ENCODE results near the gene FIGN.

Gene FIGN

DNA sequence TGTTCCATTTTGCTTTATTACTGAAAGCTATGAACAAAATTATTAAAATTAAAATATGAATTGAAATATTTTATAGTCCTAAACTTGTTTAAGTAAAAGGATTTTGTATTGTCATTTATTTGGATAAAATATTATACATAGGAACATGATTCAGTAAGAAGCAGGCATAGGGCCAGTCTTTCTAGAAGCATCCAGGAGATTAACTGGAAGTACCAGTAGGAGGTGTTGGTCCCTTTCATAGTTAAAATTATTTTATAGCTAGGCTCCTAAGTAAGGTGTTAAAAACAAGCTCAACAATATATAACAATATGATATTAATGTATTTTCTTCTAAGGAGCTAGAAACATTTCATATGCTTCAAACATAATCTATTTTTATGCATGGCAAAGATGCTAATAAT is 43.7 kb downstream of the FIGN start:
- Histone ChIP-seq H3K27ac (ENCODE audit: low read length) (no peak overlapping the region), H3K4me3 (ENCODE audit: low read length) (no peak overlapping the region), H3K36me3 (replicated peaks; ENCODE audit: low read depth, low read length) (no peaks in the 10 kb centered on the region), H3K4me2 (ENCODE audit: low read length) (no peak overlapping the region), H3K9ac (ENCODE audit: low read length) (no peak overlapping the region), H3K79me2 (ENCODE audit: low read length) (no peaks in the 10 kb centered on the region), H2AFZ (ENCODE audit: low read depth, low read length) (no peak overlapping the region), H4K20me1 (ENCODE audit: insufficient read depth, low read length) (no peaks in the 10 kb centered on the region), H3K4me1 (ENCODE audit: low read length) (peaks cover 9% of the 10 kb centered on the region), H3K9me3 (ENCODE audit: insufficient read depth, low read length) (no peaks in the 10 kb centered on the region), H3K27me3 (ENCODE audit: low read depth, low read length) (no peaks in the 10 kb centered on the region)
- TF ChIP-seq EZH2phosphoT487 (IDR thresholded peaks at IDR 0.05; ENCODE audit: low read depth) (no peak), CTCF (IDR thresholded peaks at IDR 0.05; ENCODE audit: low read depth, low read length) (no peak)

DNA sequence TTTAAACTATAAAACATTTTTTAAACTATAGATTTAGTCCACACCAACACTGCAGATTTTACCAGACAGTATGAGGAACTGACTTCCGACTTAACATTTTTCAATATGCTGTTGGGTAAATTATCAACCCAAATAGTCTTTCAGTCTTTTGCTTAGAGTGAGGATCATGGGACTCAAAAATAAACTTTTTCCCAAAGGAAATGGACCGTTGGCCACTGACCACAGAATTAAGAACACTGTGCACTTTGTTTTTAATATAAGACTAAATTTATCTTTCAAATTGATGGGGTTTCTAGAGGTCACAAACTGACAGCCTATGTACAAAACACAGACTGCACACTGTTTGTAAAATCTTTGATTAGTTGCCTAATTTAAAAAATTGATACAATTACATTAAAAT is 44.9 kb downstream of the FIGN start:
- no peaks in the 10 kb centered on the region for H3K79me2 ChIP-seq (ENCODE audit: low read length)
- H3K4me1 ChIP-seq (ENCODE audit: low read length): peaks cover 9% of the 10 kb centered on the region
- H3K36me3 ChIP-seq (replicated peaks; ENCODE audit: low read depth, low read length): no peaks in the 10 kb centered on the region
- H3K27me3 ChIP-seq (ENCODE audit: low read depth, low read length): no peaks in the 10 kb centered on the region
- no peaks in the 10 kb centered on the region for H4K20me1 ChIP-seq (ENCODE audit: insufficient read depth, low read length)
- H3K9ac ChIP-seq (ENCODE audit: low read length): no peak overlapping the region
- H3K27ac ChIP-seq (ENCODE audit: low read length): no peak overlapping the region
- no peak overlapping the region for H3K4me3 ChIP-seq (ENCODE audit: low read length)
- TF ChIP-seq EZH2phosphoT487 (IDR thresholded peaks at IDR 0.05; ENCODE audit: low read depth) (no peak), CTCF (IDR thresholded peaks at IDR 0.05; ENCODE audit: low read depth, low read length) (no peak)
- no peaks in the 10 kb centered on the region for H3K9me3 ChIP-seq (ENCODE audit: insufficient read depth, low read length)
- H3K4me2 ChIP-seq (ENCODE audit: low read length): no peak overlapping the region
- H2AFZ ChIP-seq (ENCODE audit: low read depth, low read length): no peak overlapping the region

GRCh38 chr2:163687217-163687616 is 48.6 kb downstream of the FIGN start:
- no peak overlapping the region for H3K9ac ChIP-seq (ENCODE audit: low read length)
- no peak for TF ChIP-seq EZH2phosphoT487 (IDR thresholded peaks at IDR 0.05; ENCODE audit: low read depth)
- H3K79me2 ChIP-seq (ENCODE audit: low read length): no peaks in the 10 kb centered on the region
- H4K20me1 ChIP-seq (ENCODE audit: insufficient read depth, low read length): no peaks in the 10 kb centered on the region
- no peaks in the 10 kb centered on the region for H3K36me3 ChIP-seq (replicated peaks; ENCODE audit: low read depth, low read length)
- H2AFZ ChIP-seq (ENCODE audit: low read depth, low read length): no peak overlapping the region
- no peak overlapping the region for H3K4me3 ChIP-seq (ENCODE audit: low read length)
- no peaks in the 10 kb centered on the region for H3K27me3 ChIP-seq (ENCODE audit: low read depth, low read length)
- H3K4me1 ChIP-seq (ENCODE audit: low read length): no peaks in the 10 kb centered on the region
- no peaks in the 10 kb centered on the region for H3K9me3 ChIP-seq (ENCODE audit: insufficient read depth, low read length)
- no peak overlapping the region for H3K4me2 ChIP-seq (ENCODE audit: low read length)
- H3K27ac ChIP-seq (ENCODE audit: low read length): no peak overlapping the region

DNA sequence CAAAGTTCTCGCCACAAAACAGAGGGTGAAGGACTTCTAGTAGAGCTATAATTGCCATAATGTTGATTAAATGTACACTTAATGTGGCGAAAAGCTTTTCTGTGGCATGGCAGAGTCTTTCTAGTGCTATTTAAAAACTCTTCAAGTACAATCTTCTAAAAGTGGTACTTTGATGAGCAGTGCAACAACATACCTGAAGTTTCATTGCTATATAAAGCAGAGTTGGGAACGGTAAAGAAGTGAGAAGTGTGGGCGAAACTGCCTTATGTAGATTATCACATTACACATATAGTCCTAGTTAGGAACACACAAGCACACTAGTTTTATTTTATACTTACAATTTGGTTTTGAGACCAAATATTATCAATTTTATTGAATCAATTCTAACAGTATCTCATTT is 49.5 kb downstream of the FIGN start:
- Histone ChIP-seq H2AFZ (ENCODE audit: low read depth, low read length) (no peak overlapping the region), H3K36me3 (replicated peaks; ENCODE audit: low read depth, low read length) (no peaks in the 10 kb centered on the region), H3K79me2 (ENCODE audit: low read length) (no peaks in the 10 kb centered on the region), H3K27ac (ENCODE audit: low read length) (no peak overlapping the region), H3K4me2 (ENCODE audit: low read length) (no peak overlapping the region), H3K4me1 (ENCODE audit: low read length) (no peaks in the 10 kb centered on the region), H4K20me1 (ENCODE audit: insufficient read depth, low read length) (no peaks in the 10 kb centered on the region), H3K9ac (ENCODE audit: low read length) (no peak overlapping the region), H3K4me3 (ENCODE audit: low read length) (no peak overlapping the region), H3K27me3 (ENCODE audit: low read depth, low read length) (no peaks in the 10 kb centered on the region), H3K9me3 (ENCODE audit: insufficient read depth, low read length) (no peaks in the 10 kb centered on the region)
- no peak for TF ChIP-seq CTCF (IDR thresholded peaks at IDR 0.05; ENCODE audit: low read depth, low read length)
- TF ChIP-seq EZH2phosphoT487 (IDR thresholded peaks at IDR 0.05; ENCODE audit: low read depth): no peak

DNA sequence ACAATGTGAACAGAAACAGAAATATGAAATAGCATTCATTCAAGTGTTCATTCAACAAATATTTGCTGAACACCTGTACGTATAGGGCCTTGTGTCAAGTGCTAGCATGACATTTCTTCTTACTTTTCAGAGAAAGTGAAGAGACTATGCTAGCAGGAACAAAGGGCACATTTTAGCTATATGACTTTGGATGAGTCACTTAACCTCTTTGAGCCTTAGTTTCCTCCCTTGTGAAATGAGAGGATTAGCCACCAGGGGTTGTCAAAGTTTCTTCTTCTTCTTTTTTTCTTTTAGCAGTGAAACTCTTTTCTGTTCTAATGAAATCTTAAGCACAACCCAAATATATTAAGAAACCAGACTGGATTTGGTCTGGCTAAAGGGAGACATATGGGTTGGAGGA is 53.1 kb downstream of the FIGN start:
- Histone ChIP-seq H3K9me3 (ENCODE audit: insufficient read depth, low read length) (no peaks in the 10 kb centered on the region), H3K27me3 (ENCODE audit: low read depth, low read length) (no peaks in the 10 kb centered on the region), H3K9ac (ENCODE audit: low read length) (no peak overlapping the region), H4K20me1 (ENCODE audit: insufficient read depth, low read length) (no peaks in the 10 kb centered on the region), H3K4me2 (ENCODE audit: low read length) (no peak overlapping the region), H2AFZ (ENCODE audit: low read depth, low read length) (no peak overlapping the region), H3K4me1 (ENCODE audit: low read length) (no peaks in the 10 kb centered on the region), H3K79me2 (ENCODE audit: low read length) (no peaks in the 10 kb centered on the region), H3K36me3 (replicated peaks; ENCODE audit: low read depth, low read length) (no peaks in the 10 kb centered on the region), H3K27ac (ENCODE audit: low read length) (no peak overlapping the region), H3K4me3 (ENCODE audit: low read length) (no peak overlapping the region)
- no peak for TF ChIP-seq EZH2phosphoT487 (IDR thresholded peaks at IDR 0.05; ENCODE audit: low read depth)
- TF ChIP-seq CTCF (IDR thresholded peaks at IDR 0.05; ENCODE audit: low read depth, low read length): no peak
